Coronary artery (tissue), 2 donors: Measurements from ENCODE around the gene RASSF3.

Experiments used
- DNase-seq: peaks from one replicate; pipeline ENCODE4 v3.0.0-alpha.2; 2017; ENCODE audit warnings: low spot score
- H3K27ac ChIP-seq, 2 donors: fragments of 200-600 bp; sonication (generic); one replicate each; pipeline ENCODE4 v1.5.1; 2016 to 2019
- H3K4me3 ChIP-seq: fragments of 200-600 bp; sonication (generic); 2 replicates; pipeline ENCODE4 v1.5.1; 2016; ENCODE audit warnings: mild to moderate bottlenecking, moderate library complexity
- TF ChIP-seq, protein P1 (sequence below): fragments of 200-600 bp; sonication (generic); IDR thresholded peaks from one replicate; pipeline ENCODE4 v1.5.1; 2019; ENCODE audit warnings: antibody characterized with exemption

RASSF3 gene

DNA sequence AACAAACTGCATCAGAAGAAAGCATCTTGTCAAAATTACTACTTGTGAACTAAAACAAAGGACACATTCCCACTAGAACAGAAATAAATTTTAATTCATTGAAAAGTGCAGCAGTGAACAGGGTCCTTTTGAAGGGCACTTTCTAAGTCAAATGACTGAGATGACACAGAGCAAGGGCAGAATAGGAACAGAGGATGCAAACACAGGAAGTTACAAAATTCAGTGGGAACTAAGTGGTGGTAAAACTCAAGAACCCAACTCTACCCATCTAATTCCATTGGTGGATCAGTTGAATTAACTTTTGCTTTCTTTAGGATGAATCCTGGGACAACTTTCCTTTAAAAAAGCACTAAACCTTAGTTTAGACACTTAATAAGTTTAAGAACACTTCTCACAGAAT, 103.1 kb downstream of the RASSF3 start:
- no peak for DNase-seq
- TF ChIP-seq, protein P1, sequence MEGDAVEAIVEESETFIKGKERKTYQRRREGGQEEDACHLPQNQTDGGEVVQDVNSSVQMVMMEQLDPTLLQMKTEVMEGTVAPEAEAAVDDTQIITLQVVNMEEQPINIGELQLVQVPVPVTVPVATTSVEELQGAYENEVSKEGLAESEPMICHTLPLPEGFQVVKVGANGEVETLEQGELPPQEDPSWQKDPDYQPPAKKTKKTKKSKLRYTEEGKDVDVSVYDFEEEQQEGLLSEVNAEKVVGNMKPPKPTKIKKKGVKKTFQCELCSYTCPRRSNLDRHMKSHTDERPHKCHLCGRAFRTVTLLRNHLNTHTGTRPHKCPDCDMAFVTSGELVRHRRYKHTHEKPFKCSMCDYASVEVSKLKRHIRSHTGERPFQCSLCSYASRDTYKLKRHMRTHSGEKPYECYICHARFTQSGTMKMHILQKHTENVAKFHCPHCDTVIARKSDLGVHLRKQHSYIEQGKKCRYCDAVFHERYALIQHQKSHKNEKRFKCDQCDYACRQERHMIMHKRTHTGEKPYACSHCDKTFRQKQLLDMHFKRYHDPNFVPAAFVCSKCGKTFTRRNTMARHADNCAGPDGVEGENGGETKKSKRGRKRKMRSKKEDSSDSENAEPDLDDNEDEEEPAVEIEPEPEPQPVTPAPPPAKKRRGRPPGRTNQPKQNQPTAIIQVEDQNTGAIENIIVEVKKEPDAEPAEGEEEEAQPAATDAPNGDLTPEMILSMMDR, result no peak
- no peak overlapping the region for H3K4me3 ChIP-seq
- H3K27ac ChIP-seq, result no peak overlapping the region

DNA sequence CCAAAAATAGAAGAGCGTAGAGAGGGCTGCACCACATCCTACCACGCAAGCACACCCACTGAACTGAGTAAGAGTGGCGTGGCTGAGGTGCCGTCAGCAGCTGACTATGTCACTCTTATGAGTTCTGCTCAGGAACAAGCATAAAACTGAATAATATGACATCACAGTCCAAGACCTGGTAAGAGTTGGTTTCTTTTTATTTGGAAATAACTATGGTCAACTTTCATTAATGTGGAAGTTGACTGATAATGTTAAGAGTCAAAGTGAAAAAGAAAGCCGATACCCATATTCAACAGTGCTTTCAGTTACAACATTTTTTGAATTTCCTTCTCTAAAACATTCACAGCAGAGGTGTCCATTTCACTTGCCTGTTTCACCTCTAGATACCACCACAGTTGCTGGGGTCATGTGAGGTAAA, 104.3 kb downstream of the RASSF3 start:
- H3K4me3 ChIP-seq, result no peak overlapping the region
- no peak overlapping the region for H3K27ac ChIP-seq
- no peak for DNase-seq
- TF ChIP-seq, protein P1, result no peak

DNA sequence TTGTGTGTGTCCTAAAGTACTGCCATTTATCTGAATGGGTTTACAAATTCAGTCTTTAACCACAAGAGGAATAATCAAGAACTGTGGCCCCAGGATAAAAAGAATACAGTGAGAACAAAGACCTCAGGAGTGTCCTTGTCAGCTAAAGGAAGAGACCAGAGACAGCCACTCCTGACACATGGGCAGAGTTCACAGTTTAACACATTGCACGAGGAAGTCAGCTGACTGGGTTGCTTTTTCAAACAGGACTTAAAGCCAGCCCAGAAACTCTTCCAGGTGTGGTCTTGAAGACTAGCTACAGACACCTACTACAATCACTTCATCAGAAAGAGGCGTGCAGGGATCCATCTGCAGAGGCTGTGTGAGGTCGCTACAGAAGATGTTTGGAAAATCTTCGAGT, 106.1 kb downstream of the RASSF3 start:
- no peak for DNase-seq
- Histone ChIP-seq H3K4me3 (no peak overlapping the region), H3K27ac (no peak overlapping the region)
- TF ChIP-seq, protein P1, result no peak

DNA sequence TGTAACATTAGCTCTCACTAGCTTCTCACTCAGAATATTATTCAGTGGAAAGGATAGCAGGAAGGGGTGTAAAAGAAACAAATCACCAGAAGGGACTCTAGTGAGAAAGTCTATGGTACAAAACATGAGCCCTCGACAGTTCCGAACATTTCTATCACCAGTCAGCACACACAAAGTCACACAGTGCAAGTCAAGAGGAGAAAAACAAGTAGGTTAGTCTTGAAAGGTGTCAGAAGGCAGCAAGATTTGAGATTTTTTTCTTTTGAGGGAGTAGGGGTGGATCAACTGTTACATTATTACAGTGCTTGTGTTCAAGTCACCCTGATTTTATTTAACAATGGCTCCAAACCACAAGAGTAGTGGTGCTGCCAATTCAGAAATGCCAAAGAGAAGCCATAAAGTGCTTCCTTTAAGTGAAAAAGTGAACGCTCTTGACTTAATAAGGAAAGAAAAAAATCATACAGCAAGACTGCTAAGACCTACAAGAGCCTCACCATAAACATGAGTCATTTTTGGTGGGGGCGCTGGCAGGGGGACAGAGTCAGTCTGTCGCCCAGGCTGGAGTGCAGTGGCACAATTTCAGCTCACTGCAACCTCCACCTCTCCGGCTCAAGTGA, 106.7 kb downstream of the RASSF3 start:
- TF ChIP-seq, protein P1, result no peak
- Histone ChIP-seq H3K4me3 (no peak overlapping the region), H3K27ac (no peak overlapping the region)
- no peak for DNase-seq

DNA sequence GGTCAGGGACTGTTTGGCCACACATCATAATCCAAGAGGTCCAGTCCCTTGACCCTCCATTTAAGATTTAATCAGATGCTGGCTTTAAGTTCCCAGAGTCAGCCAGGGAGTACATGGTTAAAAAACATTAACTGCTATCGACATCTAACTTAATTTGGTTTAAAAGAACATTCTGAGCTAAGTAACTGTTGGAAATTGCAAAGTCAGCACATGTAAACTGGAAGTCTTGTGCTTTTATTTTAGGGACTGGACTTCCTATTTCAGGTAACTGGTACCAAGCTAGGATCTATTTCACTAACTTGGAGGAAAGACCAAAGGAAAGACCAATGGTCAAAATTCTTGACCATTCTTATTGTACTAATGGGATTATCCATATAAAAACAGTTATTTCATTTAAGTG, 108.4 kb downstream of the RASSF3 start:
- DNase-seq, result no peak
- TF ChIP-seq, protein P1, result no peak
- Histone ChIP-seq H3K4me3 (no peak overlapping the region), H3K27ac (no peak overlapping the region)

DNA sequence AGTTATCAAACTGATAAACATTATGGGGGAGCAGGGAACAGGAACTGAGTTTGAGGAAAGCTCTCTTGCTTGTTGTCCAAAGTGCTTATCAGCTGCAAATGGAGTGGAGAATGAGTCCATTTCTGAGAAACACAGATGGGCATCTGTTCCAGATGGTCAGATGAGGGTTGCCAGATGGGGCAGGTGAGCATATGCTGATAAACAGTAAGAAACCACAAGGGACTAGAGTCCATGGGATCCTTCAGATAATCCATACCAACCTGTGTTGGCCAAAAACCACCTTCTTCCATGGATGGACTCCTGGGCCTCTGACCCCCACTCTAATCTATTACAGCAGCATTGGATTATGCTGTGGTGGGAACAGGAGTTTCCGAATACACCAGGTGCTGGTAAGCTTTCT, 110.6 kb downstream of the RASSF3 start:
- DNase-seq, result no peak
- Histone ChIP-seq H3K27ac (no peak overlapping the region), H3K4me3 (no peak overlapping the region)
- TF ChIP-seq, protein P1, result no peak

DNA sequence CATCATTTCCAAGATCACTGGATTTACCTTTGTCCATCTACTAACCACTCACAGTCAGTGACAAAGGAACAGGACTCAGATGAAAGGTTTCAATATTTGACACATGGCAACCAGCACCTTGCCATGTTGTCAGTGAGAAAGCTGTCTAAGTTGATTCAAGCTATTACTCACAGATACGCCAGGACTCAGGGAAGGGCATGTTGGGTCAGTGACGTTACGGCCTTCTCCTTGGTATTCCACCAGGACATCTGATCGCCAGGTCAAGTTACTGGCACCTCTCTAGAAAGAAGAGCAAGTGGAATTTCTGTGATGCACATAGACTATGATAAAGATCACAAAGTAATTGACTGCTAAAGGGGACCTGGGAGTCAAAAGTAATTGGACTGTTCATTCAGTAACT, 112.5 kb downstream of the RASSF3 start:
- TF ChIP-seq, protein P1, result no peak
- no peak overlapping the region for H3K27ac ChIP-seq
- H3K4me3 ChIP-seq, result no peak overlapping the region
- DNase-seq, result no peak
